HL-60/S4 treated with retinoic acid at 250 ng/mL for 4 days and 3 days (cell line): ENCODE measurements around the gene MAGI1.

Experiments used
- in situ Hi-C: fragments of 300-500 bp; cut with MboI; formaldehyde crosslinking; loops from 2 replicates; pipeline ENCODE4 v1.7.0; 2022; ENCODE audit warnings: low sequenced_read_pairs

MAGI1 gene

GRCh38 chr3:65507437-65507836 lies 531.3 kb downstream of the MAGI1 start:
- in situ Hi-C loops: no loop called here

GRCh38 chr3:65503776-65504175 lies 534.9 kb downstream of the MAGI1 start:
- in situ Hi-C loops: no loop called here

GRCh38 chr3:65502526-65502925 lies 536.2 kb downstream of the MAGI1 start:
- in situ Hi-C loops: no loop called here

- in situ Hi-C loops: no loop called here
Measured at GRCh38 chr3:65500398-65501306, 538.1 kb downstream of the MAGI1 start.

- in situ Hi-C loops: no loop called here
Measured at GRCh38 chr3:65497846-65498245, 540.9 kb downstream of the MAGI1 start.

- in situ Hi-C loops: no loop called here
Measured at GRCh38 chr3:65497236-65497635, 541.5 kb downstream of the MAGI1 start.

- in situ Hi-C loops: no loop called here
Measured at GRCh38 chr3:65493938-65494337, 544.8 kb downstream of the MAGI1 start.

- in situ Hi-C loops: no loop called here
Measured at GRCh38 chr3:65493371-65493882, 545.3 kb downstream of the MAGI1 start.

- in situ Hi-C loops: no loop called here
Measured at GRCh38 chr3:65492249-65492648, 546.5 kb downstream of the MAGI1 start.

GRCh38 chr3:65490114-65490513 lies 548.6 kb downstream of the MAGI1 start:
- in situ Hi-C loops: no loop called here

GRCh38 chr3:65489253-65489652 lies 549.5 kb downstream of the MAGI1 start:
- in situ Hi-C loops: no loop called here

GRCh38 chr3:65485826-65486469 lies 552.8 kb downstream of the MAGI1 start:
- in situ Hi-C loops: no loop called here

GRCh38 chr3:65484964-65485363 lies 553.8 kb downstream of the MAGI1 start:
- in situ Hi-C loops: no loop called here

- in situ Hi-C loops: no loop called here
Measured at GRCh38 chr3:65483480-65483879, 555.2 kb downstream of the MAGI1 start.

- in situ Hi-C loops: no loop called here
Measured at GRCh38 chr3:65483011-65483410, 555.7 kb downstream of the MAGI1 start.

GRCh38 chr3:65481085-65481484 lies 557.6 kb downstream of the MAGI1 start:
- in situ Hi-C loops: no loop called here

GRCh38 chr3:65479990-65480389 lies 558.7 kb downstream of the MAGI1 start:
- in situ Hi-C loops: no loop called here

GRCh38 chr3:65478551-65479500 lies 559.9 kb downstream of the MAGI1 start:
- in situ Hi-C loops: no loop called here

GRCh38 chr3:65473736-65474135 lies 565.0 kb downstream of the MAGI1 start:
- in situ Hi-C loops: no loop called here

- in situ Hi-C loops: no loop called here
Measured at GRCh38 chr3:65472501-65472900, 566.2 kb downstream of the MAGI1 start.
